HEK293T (cell line): Measurements from ENCODE around the gene TRIM17.
"Not testable (repeated sequence)": the region's sequence is repeated elsewhere in the genome, so short reads cannot be mapped to it uniquely, and the experiment has no call there.

Source experiments
- CTCF ChIA-PET: fragments of 350-600 bp; formaldehyde crosslinking; extraction: SDS; loops from one replicate; lab custom pipeline; 2021; ENCODE audit warnings: antibody characterized with exemption, inconsistent platforms; lab: Yijun Ruan, JAX
- POLR2A ChIA-PET: fragments of 350-600 bp; formaldehyde crosslinking; extraction: SDS; loops from one replicate; lab custom pipeline; 2020; ENCODE audit warnings: antibody characterized with exemption, inconsistent platforms; lab: Yijun Ruan, JAX
- DNase-seq: peaks from one replicate; pipeline ENCODE4 v3.0.0; 2012; ENCODE audit warnings: mixed read lengths; ENCODE audit errors: extremely low spot score
- ARNT ChIP-seq: fragments of 450-650 bp; IDR thresholded peaks from 2 replicates; pipeline ENCODE4 v1.6.1; 2017; ENCODE audit warnings: mild to moderate bottlenecking
- BHLHE40 ChIP-seq: fragments of 450-650 bp; IDR thresholded peaks from 2 replicates; pipeline ENCODE4 v1.6.1; 2016; ENCODE audit warnings: mild to moderate bottlenecking, moderate library complexity, borderline replicate concordance
- CTBP1 ChIP-seq: fragments of 450-650 bp; IDR thresholded peaks from 2 replicates; pipeline ENCODE4 v1.6.1; 2016; ENCODE audit warnings: borderline replicate concordance
- ELF4 ChIP-seq: fragments of 450-650 bp; IDR thresholded peaks from 2 replicates; pipeline ENCODE4 v1.6.1; 2017; ENCODE audit warnings: antibody characterized with exemption
- FOXA1 ChIP-seq: fragments of 450-650 bp; IDR thresholded peaks from 2 replicates; pipeline ENCODE4 v1.6.1; 2016; ENCODE audit warnings: mild to moderate bottlenecking
- FOXK2 ChIP-seq: fragments of 450-650 bp; IDR thresholded peaks from 2 replicates; pipeline ENCODE4 v1.6.1; 2016; ENCODE audit warnings: mild to moderate bottlenecking
- FOXM1 ChIP-seq: fragments of 450-650 bp; IDR thresholded peaks from 2 replicates; pipeline ENCODE4 v1.6.1; 2017; ENCODE audit warnings: mild to moderate bottlenecking, borderline replicate concordance
- HDGF ChIP-seq: fragments of 450-650 bp; IDR thresholded peaks from 2 replicates; pipeline ENCODE4 v1.6.1; 2017; ENCODE audit warnings: antibody characterized with exemption, borderline replicate concordance
- L3MBTL2 ChIP-seq: fragments of 450-650 bp; conservative IDR thresholded peaks from 2 replicates; pipeline ENCODE4 v1.6.1; 2016; ENCODE audit warnings: mild to moderate bottlenecking
- LEF1 ChIP-seq: fragments of 450-650 bp; IDR thresholded peaks from 2 replicates; pipeline ENCODE4 v1.6.1; 2017; ENCODE audit warnings: mild to moderate bottlenecking, borderline replicate concordance
- NFRKB ChIP-seq: fragments of 450-650 bp; IDR thresholded peaks from 2 replicates; pipeline ENCODE4 v1.6.1; 2016; ENCODE audit warnings: mild to moderate bottlenecking, moderate library complexity
- SP1 ChIP-seq: fragments of 450-650 bp; IDR thresholded peaks from 2 replicates; pipeline ENCODE4 v1.6.1; 2017
- SUZ12 ChIP-seq: fragments of 450-650 bp; IDR thresholded peaks from 2 replicates; pipeline ENCODE4 v1.6.1; 2016; ENCODE audit warnings: mild to moderate bottlenecking
- TARDBP ChIP-seq: fragments of 450-650 bp; IDR thresholded peaks from 2 replicates; pipeline ENCODE4 v1.6.1; 2016
- ZNF384 ChIP-seq: fragments of 450-650 bp; IDR thresholded peaks from 2 replicates; pipeline ENCODE4 v1.6.1; 2016
- TF ChIP-seq, protein P1 (sequence below): fragments of 450-650 bp; IDR thresholded peaks from 2 replicates; pipeline ENCODE4 v1.6.1; 2016

Gene TRIM17

GRCh38 chr1:228440761-228441500 lies 24.3 kb upstream of the TRIM17 start:
- no peak for DNase-seq
- CTCF ChIA-PET: no interaction called here
- TF ChIP-seq FOXK2: no peak
- no peak for TF ChIP-seq ZNF384
- TF ChIP-seq, protein P1, sequence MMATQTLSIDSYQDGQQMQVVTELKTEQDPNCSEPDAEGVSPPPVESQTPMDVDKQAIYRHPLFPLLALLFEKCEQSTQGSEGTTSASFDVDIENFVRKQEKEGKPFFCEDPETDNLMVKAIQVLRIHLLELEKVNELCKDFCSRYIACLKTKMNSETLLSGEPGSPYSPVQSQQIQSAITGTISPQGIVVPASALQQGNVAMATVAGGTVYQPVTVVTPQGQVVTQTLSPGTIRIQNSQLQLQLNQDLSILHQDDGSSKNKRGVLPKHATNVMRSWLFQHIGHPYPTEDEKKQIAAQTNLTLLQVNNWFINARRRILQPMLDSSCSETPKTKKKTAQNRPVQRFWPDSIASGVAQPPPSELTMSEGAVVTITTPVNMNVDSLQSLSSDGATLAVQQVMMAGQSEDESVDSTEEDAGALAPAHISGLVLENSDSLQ: no peak
- TF ChIP-seq FOXA1: no peak
- TF ChIP-seq NFRKB: no peak
- no peak for TF ChIP-seq ELF4
- no peak for TF ChIP-seq L3MBTL2
- TF ChIP-seq HDGF: no peak
- no peak for TF ChIP-seq SP1
- TF ChIP-seq ARNT: no peak
- no peak for TF ChIP-seq SUZ12
- POLR2A ChIA-PET: interaction anchor here (1.2 kb wide), 1 partner anchor 16 kb away, joined by 3 read pairs; a partner anchor contains a TSS

GRCh38 chr1:228438266-228438665 lies 21.6 kb upstream of the TRIM17 start:
- ChIA-PET CTCF (no interaction called here), POLR2A (no interaction called here)
- no peak for TF ChIP-seq SP1
- no peak for TF ChIP-seq HDGF
- no peak for TF ChIP-seq FOXM1
- TF ChIP-seq BHLHE40: no peak
- TF ChIP-seq ELF4: no peak
- no peak for TF ChIP-seq NFRKB
- TF ChIP-seq FOXA1: no peak
- no peak for TF ChIP-seq L3MBTL2
- no peak for TF ChIP-seq LEF1
- no peak for TF ChIP-seq ARNT
- no peak for TF ChIP-seq ZNF384
- no peak for TF ChIP-seq CTBP1
- TF ChIP-seq, protein P1: no peak
- TF ChIP-seq TARDBP: no peak
- no peak for TF ChIP-seq FOXK2
- no peak for TF ChIP-seq SUZ12
- DNase-seq: no peak

DNA sequence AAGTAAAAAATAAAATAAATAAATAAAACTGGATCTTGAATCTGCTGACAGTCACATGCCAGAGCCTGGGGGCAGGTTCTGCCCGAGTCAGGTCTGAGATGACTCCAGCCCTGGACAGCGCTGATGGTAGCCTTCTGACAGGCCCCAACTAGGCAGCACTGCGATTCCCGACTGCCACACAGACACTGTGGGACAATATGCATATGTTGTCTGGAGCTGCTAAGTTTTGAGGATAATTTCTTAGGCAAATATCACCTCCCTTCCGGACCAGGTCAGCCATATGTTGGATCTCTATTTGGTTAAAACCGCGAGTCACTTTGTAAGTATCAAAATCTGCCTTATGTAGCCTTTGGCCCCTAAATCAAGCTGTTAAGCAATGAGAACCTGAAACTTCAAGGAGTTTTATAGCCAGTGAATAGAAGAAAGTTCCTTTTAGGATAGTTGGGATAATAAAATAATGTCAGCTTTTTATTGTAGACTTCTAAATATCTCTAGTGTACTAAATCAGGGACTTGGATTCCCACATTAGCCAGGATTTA lies 20.8 kb upstream of the TRIM17 start:
- POLR2A ChIA-PET: no interaction called here
- CTCF ChIA-PET: no interaction called here
- no peak for DNase-seq
- TF ChIP-seq FOXA1: no peak
- no peak for TF ChIP-seq FOXM1
- no peak for TF ChIP-seq LEF1
- no peak for TF ChIP-seq HDGF
- no peak for TF ChIP-seq L3MBTL2

- DNase-seq: no peak
- CTCF ChIA-PET: no interaction called here
- POLR2A ChIA-PET: no interaction called here
- TF ChIP-seq ELF4 (no peak), ARNT (no peak), HDGF (no peak), ZNF384 (no peak), NFRKB (no peak), FOXM1 (no peak), SUZ12 (no peak), L3MBTL2 (no peak), LEF1 (no peak), FOXA1 (no peak), CTBP1 (no peak), TARDBP (no peak), BHLHE40 (no peak)
- TF ChIP-seq, protein P1: no peak
Measured at GRCh38 chr1:228434689-228435088, 18.0 kb upstream of the TRIM17 start.

DNA sequence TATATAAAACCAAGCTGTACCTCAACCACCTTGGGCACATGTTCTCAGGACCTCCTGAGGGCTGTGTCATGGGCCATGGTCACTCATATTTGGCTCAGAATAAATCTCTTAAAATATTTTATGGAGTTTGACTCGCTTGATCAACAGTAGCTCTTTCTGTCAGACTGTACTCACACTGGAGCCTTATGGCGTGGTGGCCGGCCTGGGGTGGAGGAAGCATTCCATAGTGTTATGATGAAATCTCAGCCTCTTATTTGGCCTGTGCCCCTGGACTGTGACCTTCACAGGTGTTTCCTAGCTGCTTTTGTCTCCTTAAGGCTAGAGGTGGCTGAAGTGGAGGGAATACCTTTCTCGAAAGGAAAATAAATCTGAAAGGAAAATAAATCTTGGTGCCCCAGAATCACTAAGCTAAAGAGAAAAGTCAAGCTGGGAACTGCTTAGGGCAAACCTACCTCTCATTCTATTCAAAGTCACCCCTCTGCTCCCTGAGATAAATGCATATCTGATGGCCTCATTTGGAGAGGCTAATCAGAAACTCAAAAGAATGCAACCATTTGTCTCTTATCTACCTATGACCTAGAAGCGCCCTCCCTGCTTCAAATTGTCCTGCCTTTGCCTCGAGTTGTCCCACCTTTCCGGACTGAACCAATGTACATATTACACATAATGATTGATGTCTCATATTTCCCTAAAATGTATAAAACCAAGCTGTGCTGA lies 16.8 kb upstream of the TRIM17 start:
- ChIA-PET CTCF (interaction anchor here (1.0 kb wide), 1 partner anchor 12 kb away, joined by 4 read pairs; no protein-coding TSS in a partner anchor), POLR2A (interaction anchor here (1.4 to 2.3 kb wide), 3 partner anchors 9 to 25 kb away, joined by 3 to 7 read pairs (median 5); no protein-coding TSS in a partner anchor)
- DNase-seq: not testable (repeated sequence)

- TF ChIP-seq SP1: no peak
- TF ChIP-seq ZNF384: no peak
- no peak for TF ChIP-seq L3MBTL2
- TF ChIP-seq FOXA1: no peak
- no peak for TF ChIP-seq SUZ12
- no peak for TF ChIP-seq ARNT
- no peak for DNase-seq
- POLR2A ChIA-PET: no interaction called here
- CTCF ChIA-PET: no interaction called here
Measured at GRCh38 chr1:228430243-228430642, 13.6 kb upstream of the TRIM17 start.
